H1 (cell line): ENCODE results near the gene ZNF487. TPM values are rescaled to one million over a fixed set of nuclear protein-coding genes. Genes with fewer than 3 reads are reported as not detected.
"Not testable (repeated sequence)": the region's sequence is repeated elsewhere in the genome, so short reads cannot be mapped to it uniquely, and the experiment has no call there.

Experiments
- CTCF ChIA-PET: fragments of 300-600 bp; sonication (Branson Sonifier 250); formaldehyde crosslinking; loops from one replicate; lab custom pipeline; 2021; ENCODE audit not compliant: partially characterized antibody; lab: Charles Lee
- POLR2A ChIA-PET: fragments of 300-600 bp; sonication (Branson Sonifier 250); formaldehyde crosslinking; loops from one replicate; lab custom pipeline; 2021; ENCODE audit warnings: inconsistent platforms; ENCODE audit not compliant: partially characterized antibody; lab: Charles Lee
- DNase-seq, 2 experiments: peaks; one replicate each; pipeline versions ENCODE4 v3.0.0 to v3.0.0-alpha.2; 2010 to 2022; ENCODE audit warnings: low spot score in 2 of 2, low read depth in 1 of 2, mixed read lengths in 1 of 2
- FAIRE-seq: peaks from 2 replicates; lab custom pipeline; 2011; peaks lifted over from hg19 to GRCh38; lab: Jason Lieb, UNC
- H2AFZ ChIP-seq: 2 replicates; pipeline ENCODE4 v1.8.1; 2012; ENCODE audit warnings: low read length, inconsistent platforms
- H2AK5ac ChIP-seq: 2 replicates; pipeline ENCODE4 v1.6.1; 2013; ENCODE audit warnings: low read depth, low read length
- H2BK120ac ChIP-seq: replicated peaks from 2 replicates; pipeline ENCODE3; 2013; ENCODE audit warnings: low read depth, low read length, inconsistent platforms
- H2BK12ac ChIP-seq: 2 replicates; pipeline ENCODE4 v1.6.1; 2013; ENCODE audit warnings: low read depth, low read length
- H2BK15ac ChIP-seq: 2 replicates; pipeline ENCODE4 v1.6.1; 2013; ENCODE audit warnings: low read length
- H2BK20ac ChIP-seq: 2 replicates; pipeline ENCODE4 v1.6.1; 2013; ENCODE audit warnings: low read length
- H2BK5ac ChIP-seq: 2 replicates; pipeline ENCODE4 v1.6.1; 2013; ENCODE audit warnings: low read depth, low read length
- H3K14ac ChIP-seq: 2 replicates; pipeline ENCODE4 v1.6.1; 2013; ENCODE audit warnings: inconsistent platforms; ENCODE audit not compliant: insufficient read length
- H3K18ac ChIP-seq: 2 replicates; pipeline ENCODE4 v1.6.1; 2013; ENCODE audit warnings: low read length; ENCODE audit errors: extremely low read depth
- H3K23ac ChIP-seq: 2 replicates; pipeline ENCODE4 v1.6.1; 2013; ENCODE audit warnings: inconsistent platforms; ENCODE audit not compliant: insufficient read length
- H3K23me2 ChIP-seq: 2 replicates; pipeline ENCODE4 v1.6.1; 2013; ENCODE audit warnings: low read depth, low read length
- H3K27ac ChIP-seq: 2 replicates; pipeline ENCODE4 v1.6.1; 2011; ENCODE audit warnings: low read depth, low read length, inconsistent platforms
- H3K27me3 ChIP-seq, 4 experiments: replicated peaks in 1 of 4; 1 replicate in 1 of 4; 2 replicates in 3 of 4; pipeline versions ENCODE4 v1.6.1 to v1.8.1; 2011 to 2013; ENCODE audit warnings: low read length in 3 of 4, mild to moderate bottlenecking in 3 of 4, inconsistent platforms in 2 of 4, mixed read lengths in 2 of 4, moderate library complexity in 1 of 4; ENCODE audit not compliant: control insufficient read depth in 3 of 4, insufficient read depth in 3 of 4; ENCODE audit errors: extremely low read depth in 1 of 4
- H3K36me3 ChIP-seq, 4 experiments: 2 replicates each; pipeline versions ENCODE4 v1.6.1 to v1.8.1; 2011 to 2013; ENCODE audit warnings: mild to moderate bottlenecking in 4 of 4, low read length in 3 of 4, moderate library complexity in 2 of 4, control low read depth in 1 of 4, inconsistent platforms in 1 of 4; ENCODE audit not compliant: insufficient read depth in 4 of 4, control insufficient read depth in 2 of 4
- H3K4ac ChIP-seq: replicated peaks from 2 replicates; pipeline ENCODE3; 2013; ENCODE audit warnings: low read length, low read depth, mixed read lengths, inconsistent platforms; ENCODE audit not compliant: insufficient read length
- H3K4me1 ChIP-seq, 4 experiments: replicated peaks in 1 of 4; 1 replicate in 1 of 4; 2 replicates in 3 of 4; pipeline versions ENCODE4 v1.6.1 to v1.8.1; 2011 to 2013; ENCODE audit warnings: low read length in 3 of 4, inconsistent platforms in 2 of 4, mixed read lengths in 1 of 4; ENCODE audit not compliant: insufficient read depth in 4 of 4, control insufficient read depth in 3 of 4
- H3K4me2 ChIP-seq, 2 experiments: 2 replicates each; pipeline versions ENCODE4 v1.6.1 to v1.8.1; 2011 to 2013; ENCODE audit warnings: low read depth in 2 of 2, low read length in 2 of 2, control low read depth in 1 of 2, inconsistent platforms in 1 of 2, mild to moderate bottlenecking in 1 of 2; ENCODE audit not compliant: insufficient read depth in 1 of 2
- H3K4me3 ChIP-seq, 4 experiments: fragments of 200-600, 300-600 bp in 1 of 4; sonication (generic), shearing (Covaris generic), sonication (Bioruptor Twin) in 1 of 4; 2 replicates each; pipeline versions ENCODE4 v1.5.1 to v1.8.1; 2011 to 2016; ENCODE audit warnings: low read length in 4 of 4, low read depth in 3 of 4, control low read depth in 2 of 4, inconsistent platforms in 2 of 4, mild to moderate bottlenecking in 2 of 4, mixed read lengths in 1 of 4, moderate library complexity in 1 of 4; ENCODE audit not compliant: insufficient read depth in 2 of 4; ENCODE audit errors: extremely low read depth in 1 of 4
- H3K56ac ChIP-seq: replicated peaks from 2 replicates; pipeline ENCODE3; 2013; ENCODE audit warnings: low read depth, mild to moderate bottlenecking, mixed read lengths, low read length, inconsistent platforms; ENCODE audit not compliant: insufficient read length
- H3K79me1 ChIP-seq: 2 replicates; pipeline ENCODE4 v1.6.1; 2013; ENCODE audit warnings: low read depth, low read length, control low read depth
- H3K79me2 ChIP-seq, 2 experiments: 2 replicates each; pipeline versions ENCODE4 v1.6.1 to v1.8.1; 2012 to 2013; ENCODE audit warnings: low read length in 2 of 2, mild to moderate bottlenecking in 2 of 2, inconsistent platforms in 1 of 2; ENCODE audit not compliant: insufficient read depth in 2 of 2, control insufficient read depth in 1 of 2
- H3K9ac ChIP-seq, 4 experiments: replicated peaks in 1 of 4; 1 replicate in 1 of 4; 2 replicates in 3 of 4; pipeline versions ENCODE4 v1.6.1 to v1.8.1; 2011 to 2013; ENCODE audit warnings: low read depth in 3 of 4, low read length in 3 of 4, control low read depth in 2 of 4, mild to moderate bottlenecking in 2 of 4, moderate library complexity in 2 of 4, inconsistent platforms in 1 of 4; ENCODE audit errors: extremely low read depth in 1 of 4
- H3K9me3 ChIP-seq, 2 experiments: 2 replicates each; pipeline versions ENCODE4 v1.6.1 to v1.8.1; 2012 to 2013; ENCODE audit warnings: mild to moderate bottlenecking in 2 of 2, moderate library complexity in 2 of 2, control low read depth in 1 of 2, inconsistent platforms in 1 of 2, low read depth in 1 of 2, low read length in 1 of 2, mixed read lengths in 1 of 2; ENCODE audit not compliant: insufficient read depth in 2 of 2
- H4K20me1 ChIP-seq, 2 experiments: replicated peaks in 1 of 2; 2 replicates each; pipeline versions ENCODE3 to v1.8.1; 2011 to 2013; ENCODE audit warnings: inconsistent platforms in 2 of 2, low read length in 2 of 2, mild to moderate bottlenecking in 1 of 2; ENCODE audit not compliant: insufficient read depth in 2 of 2, control insufficient read depth in 1 of 2
- H4K5ac ChIP-seq: 2 replicates; pipeline ENCODE4 v1.6.1; 2013; ENCODE audit warnings: low read length, low read depth, mixed read lengths, inconsistent platforms; ENCODE audit not compliant: insufficient read length
- H4K8ac ChIP-seq: 2 replicates; pipeline ENCODE4 v1.8.0; 2013; ENCODE audit warnings: mild to moderate bottlenecking, moderate library complexity, low read length, inconsistent platforms; ENCODE audit not compliant: insufficient read depth; ENCODE audit errors: extremely low read depth
- H4K91ac ChIP-seq: replicated peaks from 2 replicates; pipeline ENCODE3; 2013; ENCODE audit warnings: low read length, mixed read lengths, inconsistent platforms; ENCODE audit not compliant: insufficient read length
- WGBS, 2 experiments: shearing (Covaris generic) in 1 of 2; methylation state at CpG; one replicate each; pipeline versions ENCODE4 v1.1.6 to v1.1.7; 2013 to 2015; ENCODE audit warnings: low lambda C conversion rate in 2 of 2, mixed read lengths in 2 of 2, inconsistent platforms in 1 of 2, low coverage in 1 of 2, missing lambda C conversion rate in 1 of 2; ENCODE audit not compliant: insufficient replicate concordance in 2 of 2, insufficient coverage in 1 of 2, insufficient read length in 1 of 2; ENCODE audit errors: extremely low coverage in 1 of 2, missing lambda C conversion rate in 1 of 2; 5-methylcytosine and 5-hydroxymethylcytosine counted together
- polyA plus RNA-seq, 7 experiments: library from polyadenylated mRNA; depleted of rRNA in 3 of 7; stranded (reverse) in 5 of 7; unstranded in 2 of 7; fragments of >200 nt in 5 of 7; fragments of 200-250 nt in 2 of 7; gene quantifications; 1 replicate in 5 of 7; 2 replicates in 1 of 7; 4 replicates in 1 of 7; pipeline versions ENCODE4 v1.2.1 to v1.2.3, GENCODE V29; 2011 to 2013; ENCODE audit warnings: missing spikeins in 2 of 7, mixed read lengths in 2 of 7
- total RNA-seq: library from RNA; stranded (reverse); fragmentation: NEBNext Ultra II Directional; extraction: Animal tissue kit (Norgen Biotek cat#: 25700); gene quantifications from 2 replicates; pipeline ENCODE4 v1.2.1, GENCODE V29; 2021

ZNF487 gene
- total and polyA plus RNA-seq, 2 of the 8 experiments (the other 6 are each of a cell fraction or from before 2014, with no cell fraction given): 1.9 to 2.5 TPM

DNA sequence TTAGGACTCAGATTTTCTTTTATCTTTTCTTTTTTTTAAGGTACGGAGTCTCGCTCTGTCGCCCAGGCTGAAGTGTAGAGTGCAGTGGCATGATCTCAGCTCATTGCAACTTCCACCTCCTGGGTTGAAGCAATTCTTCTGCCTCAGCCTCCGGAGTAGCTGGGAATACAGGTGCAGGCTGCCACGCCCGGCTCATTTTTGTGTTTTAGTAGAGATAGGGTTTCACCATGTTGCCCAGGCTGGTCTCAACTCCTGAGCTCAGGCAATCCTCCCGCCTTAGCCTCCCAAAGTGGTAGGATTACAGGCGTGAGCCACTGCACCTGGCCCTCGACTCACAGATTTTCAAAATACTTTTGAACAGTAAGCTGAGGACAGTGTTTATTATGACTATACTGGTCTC lies 17.1 kb downstream of the ZNF487 start:
- not testable (repeated sequence) for H4K91ac ChIP-seq

DNA sequence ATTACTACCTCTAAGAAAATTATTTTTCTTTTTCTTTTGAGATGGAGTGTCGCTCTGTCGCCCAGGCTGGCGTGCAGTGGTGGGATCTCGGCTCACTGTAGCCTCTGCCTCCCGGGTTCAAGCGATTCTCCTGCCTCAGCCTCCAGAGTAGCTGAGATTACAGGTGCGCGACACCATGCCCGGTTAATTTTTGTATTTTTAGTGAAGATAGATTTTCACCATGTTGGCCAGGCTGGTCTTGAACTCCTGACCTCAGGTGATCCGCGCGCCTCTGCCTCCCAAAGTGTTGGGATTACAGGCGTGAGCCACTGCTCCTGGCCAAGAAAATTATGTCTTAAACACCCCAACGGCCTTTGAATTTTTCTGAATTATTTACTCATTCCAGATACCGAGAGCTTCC lies 19.6 kb downstream of the ZNF487 start:
- H3K27ac ChIP-seq, H3K9me3 ChIP-seq, H4K8ac ChIP-seq, H3K14ac ChIP-seq, H3K18ac ChIP-seq, H3K4me3 ChIP-seq, H3K4ac ChIP-seq, H4K5ac ChIP-seq, H2AFZ ChIP-seq, H2BK20ac ChIP-seq, H2BK15ac ChIP-seq, H3K4me1 ChIP-seq, H3K79me1 ChIP-seq, H3K79me2 ChIP-seq, H3K36me3 ChIP-seq, H2BK5ac ChIP-seq, DNase-seq, H3K4me2 ChIP-seq, H3K9ac ChIP-seq, FAIRE-seq, H2BK12ac ChIP-seq, H3K56ac ChIP-seq, H4K20me1 ChIP-seq, H3K23me2 ChIP-seq, H2BK120ac ChIP-seq, H4K91ac ChIP-seq, H2AK5ac ChIP-seq, H3K23ac ChIP-seq, H3K27me3 ChIP-seq: not testable (repeated sequence)
- CTCF ChIA-PET: interaction anchor here (0.8 to 1.1 kb wide), 4 partner anchors 69 to 237 kb away, joined by 3 to 5 read pairs (median 3); no protein-coding TSS in a partner anchor
- 96% methylated on average over 15 of the region's 15 CpGs; no CpG with 5 or more reads in 1 of the 2 experiments for WGBS, 2 experiments
- POLR2A ChIA-PET: interaction anchor here (0.8 kb wide), 1 partner anchor 72 kb away, joined by 3 read pairs; no protein-coding TSS in a partner anchor

More for the DNA sequence above, 17.1 kb downstream of the ZNF487 start:
- H3K36me3 ChIP-seq, H2BK12ac ChIP-seq, H2BK15ac ChIP-seq, H3K14ac ChIP-seq, H3K79me1 ChIP-seq, H3K23ac ChIP-seq, H4K8ac ChIP-seq, H2BK120ac ChIP-seq, H3K4ac ChIP-seq, H3K9ac ChIP-seq, H2AK5ac ChIP-seq, H2BK20ac ChIP-seq, DNase-seq, H2BK5ac ChIP-seq, H4K5ac ChIP-seq, H3K4me2 ChIP-seq, H4K20me1 ChIP-seq, POLR2A ChIA-PET, H3K4me1 ChIP-seq, FAIRE-seq, H3K4me3 ChIP-seq, H3K18ac ChIP-seq, H3K23me2 ChIP-seq, H3K27me3 ChIP-seq, H3K56ac ChIP-seq, H3K27ac ChIP-seq, H2AFZ ChIP-seq, H3K9me3 ChIP-seq, H3K79me2 ChIP-seq: not testable (repeated sequence)
- CTCF ChIA-PET: interaction anchor here (0.6 to 0.8 kb wide), 3 partner anchors 11 to 72 kb away, joined by 3 to 5 read pairs (median 3); no protein-coding TSS in a partner anchor
- WGBS, 2 experiments: 94% methylated on average over 9 of the region's 9 CpGs; no CpG with 5 or more reads in 1 of the 2 experiments
